Renal cortical epithelial cell (primary cell): ENCODE measurements around the gene PTRH2. TPM values are rescaled to one million over a fixed set of nuclear protein-coding genes. Genes with fewer than 3 reads are reported as not detected.
"Not testable (repeated sequence)": the region's sequence is repeated elsewhere in the genome, so short reads cannot be mapped to it uniquely, and the experiment has no call there.

Experiments used
- DNase-seq: peaks from one replicate; pipeline ENCODE4 v3.0.0-alpha.2; 2011; ENCODE audit warnings: low read depth
- total RNA-seq: library from RNA; depleted of rRNA; stranded (reverse); fragments of >200 nt; gene quantifications from 2 replicates; pipeline ENCODE4 v1.2.3, GENCODE V29; 2014

The PTRH2 gene
- total RNA-seq = 27.1 and 31.6 TPM in 2 replicates

DNA sequence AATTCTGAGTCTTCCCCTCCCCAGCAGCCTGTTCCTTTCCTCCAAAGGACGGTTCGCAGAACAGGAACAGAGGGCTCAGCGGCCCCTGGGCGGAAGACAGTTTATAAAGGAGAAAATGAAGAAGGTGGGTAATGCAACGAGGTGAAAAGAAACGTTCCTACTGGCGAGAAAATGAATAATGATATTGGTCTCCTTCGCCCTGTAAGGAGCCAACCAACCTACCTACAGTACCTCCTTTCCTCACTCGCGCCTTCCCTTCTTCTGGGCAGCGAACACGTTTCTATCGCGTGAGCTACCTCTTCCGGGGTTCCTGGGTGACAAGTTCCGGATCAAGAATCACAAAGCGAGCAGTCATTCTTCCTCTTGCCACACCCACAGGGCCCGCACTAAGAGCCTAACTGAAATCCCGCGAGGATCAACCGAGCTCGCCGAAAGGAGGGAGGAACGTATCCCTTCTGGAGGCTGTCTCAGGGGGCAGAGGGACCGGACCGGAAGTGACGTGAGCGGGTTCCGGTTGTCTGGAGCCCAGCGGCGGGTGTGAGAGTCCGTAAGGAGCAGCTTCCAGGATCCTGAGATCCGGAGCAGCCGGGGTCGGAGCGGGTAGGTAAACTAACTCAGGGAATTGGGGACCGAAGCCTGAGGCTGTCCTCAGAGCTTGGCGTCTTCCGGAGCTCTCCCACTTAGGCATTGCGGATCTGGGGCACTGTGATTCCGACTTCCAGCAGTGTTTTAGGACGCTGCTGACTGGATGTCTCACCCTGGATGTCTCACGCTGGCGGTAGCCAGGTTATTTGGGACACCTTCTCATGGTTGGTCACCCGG is at the start of gene PTRH2, which contains the start of gene VMP1:
TSS of gene PTRH2 (minus strand) at position 282 of the 822 bp plus-strand sequence. CDS start 9,452 bp downstream, outside the sequence.
TSS of gene VMP1 (plus strand) at position 506 of the 822 bp plus-strand sequence. CDS start 23,793 bp downstream, outside the sequence.
- peak; percentile 99 for DNase-seq

DNA sequence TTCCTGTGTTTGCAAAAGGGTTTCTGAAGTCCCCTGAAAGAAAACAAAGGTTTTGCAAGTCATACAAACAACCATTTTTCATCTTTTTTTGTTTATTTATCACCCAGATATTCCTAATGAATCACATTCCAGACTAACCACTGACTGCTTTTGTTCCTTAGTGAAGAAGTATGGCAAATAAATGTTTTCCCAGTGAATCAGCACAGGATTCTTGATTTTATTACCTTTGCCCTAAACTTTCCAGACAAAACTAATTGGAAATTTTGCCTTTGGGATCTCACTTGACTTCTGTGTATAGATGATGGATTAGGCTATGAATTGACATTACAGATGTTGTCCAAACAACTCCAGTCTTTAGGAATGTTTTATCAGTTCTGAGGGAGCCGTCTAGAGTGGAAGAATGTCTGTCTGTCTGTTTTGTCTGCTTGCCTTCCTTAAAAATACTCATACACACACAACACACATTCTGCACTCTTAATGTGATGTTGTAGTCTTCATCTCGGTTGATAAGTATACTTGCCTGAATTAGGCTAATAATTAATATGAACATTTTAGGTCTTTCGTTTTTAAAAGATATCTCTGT is 49.1 kb upstream of the PTRH2 start:
- DNase-seq = peak; percentile 97

DNA sequence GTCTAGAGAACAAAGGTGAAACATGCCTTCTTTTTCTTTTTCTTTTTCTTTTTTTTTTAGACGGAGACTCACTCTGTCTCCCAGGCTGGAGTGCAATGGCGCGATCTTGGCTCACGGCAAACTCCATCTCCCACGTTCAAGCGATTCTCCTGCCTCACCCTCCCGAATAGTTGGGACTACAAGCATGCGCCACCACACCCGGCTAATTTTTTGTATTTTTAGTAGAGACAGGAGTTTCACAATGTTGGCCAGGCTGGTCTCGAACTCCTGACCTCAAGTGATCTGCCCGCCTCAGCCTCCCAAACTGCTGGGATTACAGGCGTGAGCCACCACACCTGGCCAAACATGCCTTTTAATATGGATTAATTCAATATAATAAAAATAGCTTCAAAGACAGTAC is 47.8 kb upstream of the PTRH2 start:
- not testable (repeated sequence) for DNase-seq

DNA sequence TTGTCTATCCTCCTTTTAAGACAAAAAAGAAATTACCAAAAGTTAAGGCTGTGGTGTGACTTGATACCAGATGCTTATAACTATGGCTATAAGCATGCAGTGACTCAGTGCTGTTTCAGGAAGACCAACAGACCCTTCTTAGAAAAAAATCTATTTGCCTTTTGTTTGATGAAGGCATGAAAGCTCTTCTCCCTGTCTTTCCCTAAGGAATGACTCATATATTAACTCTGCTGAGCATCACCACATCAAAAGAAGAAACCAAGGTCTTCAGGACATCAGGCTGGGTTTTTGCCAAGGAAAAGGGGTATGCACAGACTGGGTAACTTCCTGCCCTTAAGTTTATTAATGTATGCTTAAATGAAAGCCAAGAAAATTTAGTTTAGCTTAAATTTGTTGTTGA is 47.3 kb upstream of the PTRH2 start:
- DNase-seq = peak; percentile 99

DNA sequence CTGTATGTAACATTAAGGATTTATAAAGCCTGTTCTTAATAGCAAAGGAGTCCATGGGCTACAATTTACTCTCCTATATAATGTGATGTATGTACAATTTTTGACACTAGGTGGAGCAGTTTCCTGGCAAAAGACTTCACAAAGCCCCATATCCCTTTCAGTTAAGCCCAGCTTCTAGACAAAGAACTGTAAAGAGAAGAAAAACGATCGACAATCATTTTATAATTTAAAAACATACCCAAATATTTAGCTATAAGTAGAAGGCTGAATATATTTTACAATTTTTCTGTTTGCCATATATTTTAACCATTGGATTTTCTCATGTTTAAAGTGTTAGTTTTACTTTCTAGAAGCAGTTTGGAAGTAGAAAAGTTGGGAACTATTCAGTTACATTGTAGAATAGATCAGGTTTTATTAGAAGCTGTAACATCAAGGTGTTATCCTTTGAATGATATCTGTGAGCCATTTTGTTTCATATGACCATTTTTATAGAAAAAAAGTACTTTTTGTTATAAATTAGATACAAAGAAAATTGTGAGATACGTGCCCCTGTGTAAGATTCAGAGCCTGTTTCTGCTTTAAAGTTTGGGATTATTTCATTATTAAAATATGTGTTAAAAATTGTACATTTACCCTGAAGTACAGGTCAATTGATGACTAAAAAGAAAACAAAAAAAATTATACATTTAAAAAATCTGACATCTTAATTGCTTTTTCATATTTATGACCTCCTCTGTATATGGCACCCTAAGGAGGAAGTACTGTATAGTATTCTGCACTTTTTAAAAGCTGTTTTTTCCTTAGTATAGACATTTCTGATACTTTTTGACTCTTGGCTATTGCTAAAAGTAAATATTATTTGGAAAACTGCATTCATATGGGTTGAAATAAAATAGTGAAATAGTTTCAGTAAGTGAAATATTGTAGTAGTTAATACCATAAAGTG is 46.6 kb upstream of the PTRH2 start:
- peak; percentile 92 for DNase-seq

DNA sequence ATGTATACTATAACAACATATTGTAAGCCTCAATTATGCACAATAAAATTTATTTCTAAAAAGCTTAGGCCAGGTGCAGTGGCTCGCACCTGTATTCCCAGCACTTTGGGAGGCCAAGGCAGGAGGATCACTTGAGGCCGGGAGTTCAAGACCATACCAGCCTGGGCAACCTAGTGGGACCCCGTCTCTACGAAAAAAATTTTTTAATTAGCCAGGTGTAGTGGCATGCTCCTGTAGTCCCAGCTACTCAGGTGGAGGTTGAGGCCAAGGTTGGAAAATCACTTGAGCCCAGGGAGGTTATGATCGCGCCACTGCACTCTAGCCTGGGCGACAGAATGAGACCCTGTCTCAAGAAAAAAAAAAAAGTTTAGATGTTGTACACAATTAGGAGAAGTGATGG is 45.7 kb upstream of the PTRH2 start:
- no peak for DNase-seq

DNA sequence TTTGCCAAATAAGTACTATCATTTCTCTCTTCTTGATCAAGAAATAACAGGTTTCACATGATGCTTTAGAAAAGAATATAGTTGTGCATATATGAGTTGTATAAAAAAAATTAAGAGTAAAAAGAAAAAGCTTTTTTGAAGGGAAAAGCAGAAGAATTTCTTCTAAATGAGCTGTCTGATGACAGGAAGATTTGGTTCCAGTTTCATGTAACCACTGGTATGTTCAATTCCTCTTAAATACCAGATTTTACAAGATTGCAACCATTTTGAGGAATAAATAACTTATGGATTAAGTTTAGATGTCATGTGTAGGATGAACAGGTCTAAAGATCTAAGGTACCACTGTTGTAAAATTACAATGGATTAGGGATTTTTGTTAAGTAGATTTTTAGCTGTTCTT is 45.2 kb upstream of the PTRH2 start:
- no peak for DNase-seq

DNA sequence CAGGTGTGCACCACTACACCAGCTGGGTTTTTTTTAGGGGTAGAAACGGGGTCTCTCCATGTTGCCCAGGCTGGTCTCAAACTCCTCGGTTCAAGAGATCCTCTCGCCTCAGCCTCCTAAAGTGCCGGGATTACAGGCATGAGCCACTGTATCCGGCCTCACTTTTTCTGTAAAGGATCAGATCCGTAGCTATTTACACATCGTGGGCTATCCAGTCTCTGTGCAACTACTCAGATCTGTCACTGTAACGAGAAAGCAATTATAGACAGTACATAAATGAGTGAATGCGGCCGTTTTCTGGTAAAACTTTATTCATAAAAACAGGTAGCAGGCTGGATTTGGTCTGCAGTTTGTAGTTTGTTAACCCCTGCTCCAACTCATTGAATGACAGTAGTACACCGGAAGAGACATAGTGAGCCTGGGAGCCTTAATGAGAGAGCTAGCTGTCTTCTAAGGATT is 44.8 kb upstream of the PTRH2 start:
- no peak for DNase-seq

DNA sequence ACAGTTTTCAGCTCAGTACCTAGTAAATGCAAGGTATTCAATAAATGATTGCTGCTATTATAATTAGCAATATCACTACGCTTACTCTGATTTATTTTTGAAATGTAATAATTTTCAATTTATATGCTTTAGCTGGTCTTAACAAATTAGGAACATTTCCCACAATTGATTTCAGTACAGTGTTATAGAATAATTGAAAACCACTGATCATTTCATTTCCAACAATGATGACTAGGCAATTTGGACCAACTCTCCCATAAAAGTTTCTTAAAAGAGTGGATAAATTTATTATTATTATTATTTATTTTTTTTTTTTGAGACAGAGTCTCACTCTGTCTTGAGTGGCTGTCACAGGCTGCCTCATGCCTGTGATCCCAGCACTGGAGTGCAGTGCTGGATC is 41.4 kb upstream of the PTRH2 start:
- no peak for DNase-seq

DNA sequence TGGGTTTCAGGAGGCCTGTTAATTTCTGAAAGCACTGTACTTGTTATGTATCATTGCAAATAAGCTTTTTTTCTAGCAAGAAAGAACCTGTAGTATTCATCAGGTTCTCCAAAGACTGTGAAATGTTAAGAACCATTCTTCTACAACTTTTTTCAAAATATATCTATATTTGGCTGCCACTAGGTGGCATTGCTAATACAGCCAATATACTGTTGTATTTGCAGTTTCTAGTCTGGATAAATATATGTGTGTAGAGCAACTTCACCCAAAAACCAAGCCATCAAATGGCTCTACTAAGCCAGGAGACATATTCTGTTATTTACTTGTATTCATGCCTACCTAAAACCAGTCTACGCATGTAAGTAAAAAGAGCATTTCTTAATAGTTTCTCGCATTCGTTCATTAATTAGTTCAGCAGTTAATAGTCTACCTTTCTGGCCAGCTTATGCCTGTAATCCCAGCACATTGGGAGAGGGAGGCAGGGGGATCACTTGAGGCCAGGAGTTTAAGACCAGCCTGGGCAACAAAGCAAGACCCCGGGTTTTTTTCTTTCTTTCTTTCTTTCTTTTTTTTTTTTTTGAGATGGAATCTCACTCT is 39.7 kb upstream of the PTRH2 start:
- DNase-seq = peak; percentile 75

DNA sequence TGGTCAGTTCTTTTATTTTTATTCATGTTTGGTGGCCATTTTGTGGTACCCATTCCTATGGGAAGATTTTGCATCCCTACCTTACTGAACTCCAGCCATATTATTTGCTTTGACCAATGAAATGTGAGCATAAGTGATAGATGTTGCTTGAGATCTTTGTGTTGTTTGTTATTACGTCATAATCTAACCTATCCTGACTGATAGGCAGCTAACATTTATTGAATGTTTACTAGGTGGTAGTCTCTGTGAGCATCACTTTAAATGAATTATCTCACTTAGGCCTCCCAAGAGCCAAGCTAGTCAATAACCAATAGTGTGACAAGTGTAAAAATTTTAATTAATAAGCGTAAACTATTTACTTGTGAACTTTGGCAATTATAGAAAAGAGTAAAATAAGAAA is 37.8 kb upstream of the PTRH2 start:
- DNase-seq = no peak

DNA sequence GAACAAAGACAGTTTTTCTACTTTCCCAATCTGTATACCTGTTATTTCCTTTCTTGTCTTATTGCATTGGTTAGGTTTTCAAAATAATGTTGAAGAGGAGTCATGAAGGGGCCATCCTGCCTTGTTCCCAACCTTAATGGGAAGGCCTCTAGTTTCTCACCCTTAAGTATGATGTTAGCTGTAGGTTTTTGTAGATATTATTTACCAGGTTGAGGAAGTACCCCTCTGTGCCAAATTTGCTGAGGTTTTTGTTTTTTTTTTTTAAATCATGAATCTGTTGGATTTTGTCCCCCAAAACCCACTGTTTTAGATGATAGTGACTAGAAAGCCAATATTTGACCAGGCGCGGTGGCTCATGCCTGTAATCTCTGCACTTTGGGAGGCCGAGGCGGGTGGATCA is 36.6 kb upstream of the PTRH2 start:
- DNase-seq = no peak

DNA sequence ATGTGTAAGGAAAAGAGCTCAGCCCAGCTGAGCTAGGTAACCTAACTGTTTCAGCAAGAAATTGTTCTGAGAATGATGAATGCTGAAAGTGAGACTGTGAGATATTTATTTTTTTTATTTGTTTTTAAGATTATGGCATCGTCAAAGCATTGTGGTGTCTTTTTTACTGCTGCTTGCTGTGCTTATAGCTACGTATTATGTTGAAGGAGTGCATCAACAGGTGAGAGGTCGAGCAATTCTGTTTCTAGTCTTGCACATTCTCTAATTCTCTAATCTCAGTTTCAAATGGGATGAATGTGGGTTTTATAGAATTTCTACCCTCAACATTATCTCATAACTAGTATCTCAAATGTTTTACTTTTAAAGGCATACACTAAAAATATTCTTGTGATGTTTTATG is 30.1 kb upstream of the PTRH2 start:
- no peak for DNase-seq

DNA sequence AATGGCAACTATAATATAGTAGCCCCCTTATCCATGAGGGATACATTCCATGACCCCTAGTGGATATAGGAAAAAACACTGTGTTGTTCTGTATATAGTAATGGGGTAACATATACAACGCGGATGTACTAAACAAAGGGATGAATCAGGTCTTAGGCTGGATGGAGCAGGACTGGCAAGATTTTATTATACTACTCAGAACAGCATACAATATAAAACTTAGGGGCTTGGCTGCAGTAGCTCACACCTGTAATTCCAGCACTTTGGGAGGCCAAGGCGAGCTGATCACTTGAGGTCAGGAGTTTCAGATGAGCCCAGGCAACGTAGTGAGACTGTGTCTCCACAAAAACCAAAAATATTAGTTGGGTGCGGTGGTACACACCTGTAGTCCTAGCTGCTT is 27.0 kb upstream of the PTRH2 start:
- no peak for DNase-seq

DNA sequence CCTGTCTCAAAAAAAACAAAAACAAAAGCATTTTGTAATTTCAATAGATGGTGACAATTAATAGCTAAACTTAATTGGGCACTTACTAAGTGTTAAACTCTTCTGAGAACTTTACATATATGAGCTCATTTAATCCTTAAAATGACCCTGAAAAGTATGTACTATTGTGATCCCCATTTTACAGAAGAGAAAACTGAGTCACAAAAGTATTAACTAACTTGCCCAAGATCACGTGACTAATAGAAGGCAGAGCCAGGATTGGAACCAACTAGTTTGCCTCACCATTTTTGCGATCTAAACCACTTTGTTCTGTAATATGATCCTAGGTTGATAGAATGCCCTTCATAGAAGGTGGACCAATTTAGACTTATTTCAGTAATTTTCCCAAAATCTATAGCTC is 26.5 kb upstream of the PTRH2 start:
- DNase-seq = no peak

DNA sequence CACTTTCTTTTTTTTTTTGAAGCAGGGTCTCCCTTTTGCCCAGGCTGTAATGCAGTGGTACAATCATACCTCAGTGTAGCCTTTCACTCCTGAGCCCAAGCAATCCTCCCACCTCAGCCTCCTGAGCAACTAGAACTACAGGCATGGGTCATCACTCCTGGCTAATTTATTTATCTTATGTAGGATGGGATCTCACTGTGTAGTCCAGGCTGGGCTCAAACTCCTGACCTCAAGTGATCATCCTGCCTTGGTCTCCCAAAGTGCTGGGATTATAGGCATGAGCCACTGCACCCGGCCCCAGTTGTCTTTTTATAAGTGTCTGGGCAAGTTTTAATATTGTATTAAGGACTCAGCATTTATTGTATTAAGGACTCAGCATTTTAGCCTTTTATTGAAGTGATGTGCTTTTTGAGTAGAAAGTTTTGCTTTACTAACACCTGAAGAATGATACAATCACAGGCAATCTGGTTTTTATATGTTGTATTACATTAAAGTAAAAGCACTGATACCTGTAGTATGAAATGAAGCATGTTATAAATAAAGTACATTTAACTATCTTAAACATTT is 23.1 kb upstream of the PTRH2 start:
- DNase-seq = no peak

DNA sequence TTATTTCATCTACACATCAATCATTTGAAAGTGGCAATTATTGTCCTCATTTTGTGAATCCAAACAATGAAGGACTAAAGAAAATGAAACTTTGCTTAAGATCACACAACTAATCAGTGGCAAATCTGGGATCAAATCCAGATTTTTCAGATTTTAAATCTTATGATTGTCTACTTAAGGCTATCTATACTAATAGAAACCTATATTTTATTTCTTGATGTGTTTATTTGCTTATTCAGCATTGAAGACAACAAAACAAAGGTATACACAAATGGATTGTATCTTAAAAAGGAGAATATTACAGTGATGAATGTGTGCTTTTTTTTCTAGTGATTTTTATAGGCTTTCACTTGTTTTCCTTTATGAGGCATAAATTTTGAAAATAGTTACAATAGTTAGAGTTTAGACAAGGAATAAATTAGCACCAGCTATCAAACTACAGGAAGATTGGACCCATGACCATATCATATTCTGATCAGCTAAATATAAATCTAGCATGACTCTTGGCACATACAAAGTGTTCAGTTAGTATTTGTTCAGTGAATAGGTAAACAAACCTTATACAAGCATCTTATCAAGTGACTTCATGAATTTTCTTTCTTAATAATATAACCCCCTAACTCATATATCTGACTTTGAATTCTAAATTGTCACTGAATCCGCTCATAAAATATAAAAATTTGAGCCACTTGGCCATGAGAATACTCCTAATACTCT is 20.7 kb upstream of the PTRH2 start:
- DNase-seq = no peak

DNA sequence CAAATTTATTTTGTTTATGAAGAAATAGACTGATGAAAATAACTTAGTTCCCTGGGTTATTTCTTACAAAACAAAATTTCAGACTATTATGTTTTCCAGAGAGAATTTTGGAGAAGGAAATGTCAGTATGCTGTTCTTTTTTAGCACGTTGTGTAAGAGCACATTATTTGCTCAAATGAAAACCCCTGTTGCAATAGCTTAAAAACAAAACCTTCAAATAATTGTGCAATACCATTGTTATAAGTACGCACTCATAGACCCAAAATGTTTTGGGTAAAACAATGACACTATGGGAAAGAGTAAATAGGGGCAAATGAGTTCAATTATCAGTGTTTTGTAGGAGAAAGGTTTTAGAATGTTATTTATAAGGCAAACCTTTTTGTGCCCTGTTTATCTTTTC is 18.5 kb upstream of the PTRH2 start:
- DNase-seq = peak; percentile 42

DNA sequence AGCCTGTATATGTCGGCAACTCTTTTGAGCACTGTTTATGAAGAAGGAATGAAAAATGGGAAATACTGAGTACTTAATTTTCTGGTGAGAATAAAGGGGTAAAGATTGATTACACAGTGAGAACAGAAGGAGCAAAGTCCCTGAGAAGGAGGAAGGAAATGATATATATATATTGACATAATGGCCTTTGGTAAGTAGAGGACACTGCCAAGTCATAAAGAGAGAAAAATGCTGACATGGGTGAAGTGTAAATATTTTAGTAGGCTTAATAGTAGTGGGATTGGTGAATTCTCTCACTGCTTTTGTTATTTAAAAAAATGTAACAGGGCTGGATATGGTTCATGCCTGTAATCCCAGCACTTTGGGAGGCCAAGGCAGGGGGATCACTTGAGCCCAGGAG is 16.4 kb upstream of the PTRH2 start:
- DNase-seq = no peak

DNA sequence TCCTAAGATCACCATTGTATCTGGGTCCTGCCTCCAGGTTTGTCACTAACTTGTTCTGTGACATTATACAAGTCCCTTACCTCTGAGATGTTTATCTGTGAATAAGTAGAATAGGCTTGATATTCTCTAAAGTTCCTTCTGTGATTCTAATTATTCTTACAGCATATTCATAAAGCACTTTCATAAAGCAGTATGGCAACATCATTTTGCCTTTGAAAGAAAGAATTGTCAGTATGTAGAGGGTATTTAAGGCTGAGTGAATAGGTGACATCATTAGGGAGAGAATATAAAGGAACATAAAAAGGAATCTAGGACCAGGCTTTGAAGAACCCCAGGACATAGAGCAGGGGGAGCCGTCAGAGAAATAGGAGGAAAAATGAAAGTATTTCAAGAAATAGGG is 15.8 kb upstream of the PTRH2 start:
- DNase-seq = no peak

DNA sequence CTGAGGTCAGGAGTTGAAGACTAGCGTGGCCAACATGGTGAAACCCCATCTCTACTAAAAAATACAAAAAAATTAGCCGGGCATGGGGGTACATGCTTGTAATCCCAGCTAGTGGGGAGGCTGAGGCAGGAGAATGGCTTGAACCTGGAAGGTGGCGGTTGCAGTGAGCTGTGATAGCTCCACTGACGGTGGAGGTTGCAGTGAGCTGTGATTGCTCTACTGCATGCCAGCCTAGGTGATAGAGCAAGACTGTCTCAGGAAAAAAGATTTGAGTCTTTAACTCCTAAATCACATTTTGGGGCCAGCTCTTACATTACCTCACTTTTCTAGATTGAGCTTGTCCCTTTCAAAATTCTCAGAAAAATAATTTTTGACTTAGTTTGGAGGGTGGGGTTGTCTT is 15.4 kb upstream of the PTRH2 start:
- no peak for DNase-seq
